Bronchial epithelial cell (primary cell): ENCODE results near the gene IYD. TPM values are rescaled to one million over a fixed set of nuclear protein-coding genes. Genes with fewer than 3 reads are reported as not detected.
"Not testable (repeated sequence)": the region's sequence is repeated elsewhere in the genome, so short reads cannot be mapped to it uniquely, and the experiment has no call there.

Experiments used
- DNase-seq: peaks from one replicate; pipeline ENCODE4 v3.0.0-alpha.2; 2010; ENCODE audit warnings: low read depth
- FAIRE-seq: peaks from 2 replicates; lab custom pipeline; 2011; peaks lifted over from hg19 to GRCh38; lab: Jason Lieb, UNC
- H3K27me3 ChIP-seq: 2 replicates; pipeline ENCODE4 v1.5.1; 2011; ENCODE audit warnings: low read length; ENCODE audit not compliant: control insufficient read depth, insufficient read depth
- H3K36me3 ChIP-seq: 2 replicates; pipeline ENCODE4 v1.5.1; 2011; ENCODE audit warnings: low read length; ENCODE audit not compliant: control insufficient read depth, insufficient read depth
- H3K4me3 ChIP-seq: 2 replicates; pipeline ENCODE4 v1.5.1; 2011; ENCODE audit warnings: mild to moderate bottlenecking, low read depth, low read length, control low read depth
- CTCF ChIP-seq: IDR thresholded peaks from 2 replicates; pipeline ENCODE4 v1.5.1; 2011; ENCODE audit warnings: mild to moderate bottlenecking, moderate library complexity, low read length, control low read depth, inconsistent platforms; ENCODE audit not compliant: insufficient read depth, severe bottlenecking
- total RNA-seq: library from RNA; depleted of rRNA; stranded (reverse); fragments of >200 nt; gene quantifications from 2 replicates; pipeline ENCODE4 v1.2.1, GENCODE V29; 2014

IYD gene
- total RNA-seq, 1 donor from 2014 or later: not detected

- no peak for FAIRE-seq
- Histone ChIP-seq H3K36me3 (no peaks in the 10 kb centered on the region), H3K4me3 (no peak overlapping the region), H3K27me3 (no peaks in the 10 kb centered on the region)
- no peak for DNase-seq
- no peak for TF ChIP-seq CTCF
Measured at GRCh38 chr6:150439373-150439772, 70.6 kb downstream of the IYD start.

GRCh38 chr6:150443621-150444020 lies 74.8 kb downstream of the IYD start:
- FAIRE-seq: no peak

GRCh38 chr6:150444308-150444707 lies 75.5 kb downstream of the IYD start:
- no peak overlapping the region for H3K4me3 ChIP-seq
- no peak for FAIRE-seq
- no peak for DNase-seq
- no peaks in the 10 kb centered on the region for H3K36me3 ChIP-seq
- TF ChIP-seq CTCF: no peak
- H3K27me3 ChIP-seq: no peaks in the 10 kb centered on the region

More at GRCh38 chr6:150443621-150444020, 74.8 kb downstream of the IYD start:
- H3K4me3 ChIP-seq: no peak overlapping the region
- no peak for DNase-seq
- H3K27me3 ChIP-seq: no peaks in the 10 kb centered on the region
- H3K36me3 ChIP-seq: no peaks in the 10 kb centered on the region
- no peak for TF ChIP-seq CTCF

- no peak for DNase-seq
- TF ChIP-seq CTCF: no peak
- H3K36me3 ChIP-seq: no peaks in the 10 kb centered on the region
- no peak for FAIRE-seq
- H3K4me3 ChIP-seq: no peak overlapping the region
- no peaks in the 10 kb centered on the region for H3K27me3 ChIP-seq
Measured at GRCh38 chr6:150445486-150445885, 76.7 kb downstream of the IYD start.

- DNase-seq (peak; percentile 53), FAIRE-seq (no peak)
- Histone ChIP-seq H3K27me3 (no peaks in the 10 kb centered on the region), H3K4me3 (no peak overlapping the region), H3K36me3 (no peaks in the 10 kb centered on the region)
- no peak for TF ChIP-seq CTCF
Measured at GRCh38 chr6:150448221-150448620, 79.4 kb downstream of the IYD start.

GRCh38 chr6:150449055-150449454 lies 80.2 kb downstream of the IYD start:
- not testable (repeated sequence) for H3K4me3 ChIP-seq, FAIRE-seq

More at GRCh38 chr6:150449055-150449454, 80.2 kb downstream of the IYD start:
- not testable (repeated sequence) for H3K27me3 ChIP-seq, DNase-seq, H3K36me3 ChIP-seq
